K562 (cell line): ENCODE data around the gene BCKDK. TPM values are rescaled to one million over a fixed set of nuclear protein-coding genes. Genes with fewer than 3 reads are reported as not detected.

Experiments used
- ATAC-seq: fragments of 200-7000 bp; cut with Tn5 transposase; 3 replicates; pipeline ENCODE4 v1.9.1; 2020; ENCODE audit warnings: moderate library complexity
- BruUV-seq: library from RNA; stranded (reverse); fragments of 400-500 nt; replicated peaks from 2 replicates; lab custom pipeline; 2021; lab: Mats Ljungman, UMichigan
- CTCF ChIA-PET: fragments of 300-600 bp; formaldehyde crosslinking; extraction: SDS; loops from one replicate; lab custom pipeline; 2021; ENCODE audit warnings: low intra/inter-chr PET ratio; lab: Yijun Ruan, JAX
- POLR2A ChIA-PET: fragments of 300-600, 350-650 bp; sonication (Branson Sonifier 250); formaldehyde crosslinking; extraction: SDS; loops from one replicate; lab custom pipeline; 2021; ENCODE audit warnings: antibody characterized with exemption, inconsistent platforms; lab: Yijun Ruan, JAX
- DNase-seq, 4 experiments: peaks; one replicate each; pipeline versions ENCODE4 v3.0.0 to v3.0.0-alpha.2; 2011 to 2018; ENCODE audit warnings: low spot score in 3 of 4, mixed read lengths in 3 of 4; ENCODE audit errors: extremely low read depth in 1 of 4
- FAIRE-seq: peaks from 2 replicates; lab custom pipeline; 2011; peaks lifted over from hg19 to GRCh38; lab: Jason Lieb, UNC
- H2AFZ ChIP-seq: 2 replicates; pipeline ENCODE4 v1.6.0; 2011; ENCODE audit warnings: low read depth, low read length, control low read depth, inconsistent platforms
- H3K27ac ChIP-seq: fragments of 200-600 bp; 3 replicates; pipeline ENCODE4 v1.8.0; 2011; ENCODE audit warnings: low read depth, mild to moderate bottlenecking, control low read depth, inconsistent platforms, low read length, moderate library complexity, mixed read lengths; ENCODE audit errors: extremely low read depth
- H3K27me3 ChIP-seq, 2 experiments: fragments of 300-600 bp in 1 of 2; 2 replicates in 1 of 2; 3 replicates in 1 of 2; pipeline versions ENCODE4 v1.6.0 to v1.8.0; 2011; ENCODE audit warnings: inconsistent platforms in 2 of 2, low read length in 2 of 2, mild to moderate bottlenecking in 1 of 2, mixed read lengths in 1 of 2, moderate library complexity in 1 of 2; ENCODE audit not compliant: control insufficient read depth in 2 of 2, insufficient read depth in 2 of 2
- H3K36me3 ChIP-seq: fragments of 300-600 bp; 3 replicates; pipeline ENCODE4 v1.8.0; 2011; ENCODE audit warnings: mild to moderate bottlenecking, low read length, inconsistent platforms; ENCODE audit not compliant: control insufficient read depth, insufficient read depth
- H3K4me1 ChIP-seq, 2 experiments: fragments of 200-600 bp in 1 of 2; replicated peaks in 1 of 2; 2 replicates in 1 of 2; 3 replicates in 1 of 2; pipeline versions ENCODE4 v1.5.1 to v1.8.0; 2011; ENCODE audit warnings: inconsistent platforms in 2 of 2, low read length in 2 of 2, mild to moderate bottlenecking in 1 of 2, mixed read lengths in 1 of 2, moderate library complexity in 1 of 2; ENCODE audit not compliant: control insufficient read depth in 2 of 2, insufficient read depth in 2 of 2
- H3K4me2 ChIP-seq: 2 replicates; pipeline ENCODE4 v1.6.1; 2011; ENCODE audit warnings: low read length, control low read depth, inconsistent platforms, mixed read lengths; ENCODE audit not compliant: insufficient read depth
- H3K4me3 ChIP-seq: fragments of 200-600 bp; sonication (generic), shearing (Covaris generic); 2 replicates; pipeline ENCODE4 v1.5.1; 2016; ENCODE audit warnings: control low read depth, inconsistent platforms
- H3K79me2 ChIP-seq: fragments of 200-600 bp; 3 replicates; pipeline ENCODE4 v1.8.0; 2011; ENCODE audit warnings: low read length, inconsistent platforms; ENCODE audit not compliant: control insufficient read depth, insufficient read depth
- H3K9ac ChIP-seq, 2 experiments: 2 replicates each; pipeline versions ENCODE4 v1.6.0 to v1.6.1; 2011; ENCODE audit warnings: low read depth in 2 of 2, low read length in 2 of 2, control low read depth in 1 of 2, inconsistent platforms in 1 of 2, mild to moderate bottlenecking in 1 of 2, mixed read lengths in 1 of 2; ENCODE audit not compliant: insufficient read depth in 1 of 2
- H3K9me1 ChIP-seq: one replicate; pipeline ENCODE4 v1.6.0; 2011; ENCODE audit warnings: inconsistent platforms, mild to moderate bottlenecking, low read length, moderate library complexity; ENCODE audit not compliant: control insufficient read depth, insufficient read depth
- H3K9me3 ChIP-seq: replicated peaks from 2 replicates; pipeline ENCODE4 v1.5.1; 2011; ENCODE audit warnings: low read depth, low read length, inconsistent platforms; ENCODE audit not compliant: control insufficient read depth, insufficient read depth
- H4K20me1 ChIP-seq: replicated peaks from 2 replicates; pipeline ENCODE4 v1.6.1; 2011; ENCODE audit warnings: low read length, inconsistent platforms, mixed read lengths; ENCODE audit not compliant: control insufficient read depth, insufficient read depth
- BCL6 ChIP-seq: fragments of 250-450 bp; sonication (Bioruptor Pico); IDR thresholded peaks from 2 replicates; pipeline ENCODE4 v1.4.0; 2020
- FOXO4 ChIP-seq: fragments of 450-650 bp; formaldehyde crosslinking; IDR thresholded peaks from 2 replicates; pipeline ENCODE4 v1.4.0; 2020; ENCODE audit warnings: mild to moderate bottlenecking, moderate library complexity
- MXI1 ChIP-seq: IDR thresholded peaks from 2 replicates; pipeline ENCODE4 v1.6.1; 2011; ENCODE audit warnings: low read depth, mild to moderate bottlenecking, improper control_type of control experiment, low read length
- NONO ChIP-seq, 2 experiments: fragments of 200-400 bp in 1 of 2; fragments of 450-650 bp in 1 of 2; formaldehyde crosslinking in 1 of 2; IDR thresholded peaks; 2 replicates each; pipeline ENCODE4 v1.6.1; 2017; ENCODE audit warnings: low read depth in 2 of 2, mild to moderate bottlenecking in 2 of 2, moderate library complexity in 2 of 2, low read length in 1 of 2
- NR4A1 ChIP-seq, 2 experiments: fragments of 250-450 bp in 1 of 2; fragments of 450-650 bp in 1 of 2; sonication (Bioruptor Pico) in 1 of 2; IDR thresholded peaks; 2 replicates each; pipeline versions ENCODE4 v1.4.0 to v1.6.1; 2016 to 2020; ENCODE audit warnings: mild to moderate bottlenecking in 2 of 2, missing compliant biosample characterization in 1 of 2, missing genetic modification characterization in 1 of 2, moderate library complexity in 1 of 2
- POLR2G ChIP-seq: fragments of 200-400 bp; formaldehyde crosslinking; IDR thresholded peaks from 2 replicates; pipeline ENCODE4 v1.6.1; 2017; ENCODE audit warnings: low read depth, mild to moderate bottlenecking, antibody characterized with exemption, low read length, moderate library complexity
- RBFOX2 ChIP-seq: fragments of 200-400 bp; formaldehyde crosslinking; IDR thresholded peaks from 2 replicates; pipeline ENCODE4 v1.6.1; 2017; ENCODE audit warnings: low read depth, mild to moderate bottlenecking, low read length, moderate library complexity
- RBM22 ChIP-seq: fragments of 200-400 bp; formaldehyde crosslinking; IDR thresholded peaks from 2 replicates; pipeline ENCODE4 v1.6.1; 2018; ENCODE audit warnings: low read length, low read depth; ENCODE audit not compliant: poor library complexity, severe bottlenecking
- RCOR1 ChIP-seq, 2 experiments: IDR thresholded peaks; 2 replicates each; pipeline ENCODE4 v1.6.1; 2012; ENCODE audit warnings: low read depth in 2 of 2, low read length in 2 of 2, borderline replicate concordance in 1 of 2, improper control_type of control experiment in 1 of 2
- SRF ChIP-seq, 2 experiments: fragments of 250-450, 450-650 bp in 1 of 2; sonication (Bioruptor Pico) in 1 of 2; sonication (generic) in 1 of 2; formaldehyde crosslinking; IDR thresholded peaks; 2 replicates each; pipeline versions ENCODE4 v1.5.0 to v1.5.1; 2020 to 2022; ENCODE audit warnings: mild to moderate bottlenecking in 1 of 2, missing genetic modification reagents in 1 of 2
- ZNF354B ChIP-seq: fragments of 250-450 bp; sonication (Bioruptor Pico); IDR thresholded peaks from 2 replicates; pipeline ENCODE4 v1.4.0; 2020
- ZNF384 ChIP-seq: IDR thresholded peaks from 2 replicates; pipeline ENCODE4 v1.6.1; 2012; ENCODE audit warnings: low read depth, low read length, improper control_type of control experiment
- WGBS: fragments of 100-300 bp; shearing (Covaris generic); methylation state at CpG from one replicate; pipeline ENCODE4 v1.1.6; 2016; ENCODE audit warnings: low coverage, mixed read lengths; ENCODE audit not compliant: insufficient coverage; ENCODE audit errors: missing lambda C conversion rate; 5-methylcytosine and 5-hydroxymethylcytosine counted together
- in situ Hi-C: fragments of 300-500 bp; cut with MboI; formaldehyde crosslinking; loops from 4 replicates; pipeline ENCODE4 v1.15.0; 2018; ENCODE audit warnings: inconsistent platforms, mixed read lengths
- intact Hi-C: fragments of 100-400 bp; cut with micrococcal nuclease; formaldehyde crosslinking; loops from 2 replicates; pipeline ENCODE4 v1.14.2; 2022
- polyA plus RNA-seq, 8 experiments: library from polyadenylated mRNA; depleted of rRNA in 4 of 8; stranded (reverse) in 5 of 8; unstranded in 3 of 8; fragments of >200 nt; fragmentation: Nextera tagmentation in 2 of 8; fragmentation: Illumina TruSeq in 1 of 8; extraction: Ambion mirVana in 2 of 8; extraction: Trizol in 1 of 8; gene quantifications; 2 replicates each; pipeline versions ENCODE4 v1.2.1 to v1.2.3, GENCODE V29; 2011 to 2014; ENCODE audit warnings: inconsistent platforms in 1 of 8, missing spikeins in 1 of 8
- total RNA-seq, 7 experiments: library from RNA; depleted of rRNA in 6 of 7; stranded (reverse); fragments of >200 nt in 6 of 7; fragmentation: Illumina TruSeq in 2 of 7; extraction: Trizol in 2 of 7; gene quantifications; 2 replicates each; pipeline versions ENCODE4 v1.2.1 to v1.2.3, GENCODE V29; 2011 to 2021; ENCODE audit warnings: low replicate concordance in 1 of 7

Gene BCKDK
- total and polyA plus RNA-seq, 9 of the 15 experiments (the other 6 are each of a cell fraction or from before 2014, with no cell fraction given), result 0.58 to 34.8 (median 13.1) TPM

GRCh38 chr16:31084584-31085302 lies 23.4 kb upstream of the BCKDK start:
- 0 out of 2 replicates have a peak, but pooled peaks cover 5% of the 10 kb centered on the region for H4K20me1 ChIP-seq
- ChIA-PET CTCF (no interaction called here), POLR2A (interaction anchor here (0.6 to 3.4 kb wide), 10 partner anchors 10 to 134 kb away, joined by 3 to 32 read pairs (median 3); partner anchors contain the start of genes KAT8, VKORC1, ZNF646 and ZNF668)
- H3K36me3 ChIP-seq, result peaks cover 59% of the 10 kb centered on the region; the same call in 2 of the 3 replicates
- no peak for DNase-seq
- H3K4me2 ChIP-seq, result no peak overlapping the region
- peak overlapping the region in 1 of 2 experiments; percentile 33; a peak in 1 of 4 replicates for H3K9ac ChIP-seq
- no peak overlapping the region for H3K27ac ChIP-seq
- no TSS peak for BruUV-seq
- H3K79me2 ChIP-seq, result no peaks in the 10 kb centered on the region; the same call in 2 of the 3 replicates
- in situ Hi-C loops (no loop called here), intact Hi-C loops (no loop called here)
- 92% methylated on average over 15 of the region's 16 CpGs for WGBS
- FAIRE-seq, result no peak
- no peaks in the 10 kb centered on the region for H3K9me1 ChIP-seq
- H2AFZ ChIP-seq, result no peak overlapping the region
- H3K27me3 ChIP-seq, result no peaks in the 10 kb centered on the region
- H3K4me3 ChIP-seq, result no peak overlapping the region
- TF ChIP-seq FOXO4 (CRISPR knock-in tag), result no peak
- no peak for TF ChIP-seq ZNF354B (CRISPR knock-in tag)
- TF ChIP-seq RCOR1 (IDR thresholded peaks at IDR 0.05; ENCODE audit: borderline replicate concordance in 1 of 2, low read depth in 2 of 2, low read length in 2 of 2), result no peak
- no peak for TF ChIP-seq SRF (CRISPR knock-in tag; IDR thresholded peaks at IDR 0.05)
- TF ChIP-seq RBM22, result peak; percentile 44
- TF ChIP-seq POLR2G, result peak; percentile 68
- peak; percentile 61 for TF ChIP-seq RBFOX2
- TF ChIP-seq NONO (IDR thresholded peaks at IDR 0.05; ENCODE audit: low read depth in 2 of 2, low read length in 1 of 2), result no peak
- TF ChIP-seq ZNF384, result no peak
- no peak for TF ChIP-seq NR4A1 (CRISPR knock-in tag; IDR thresholded peaks at IDR 0.05)
- TF ChIP-seq NR4A1 (tag; IDR thresholded peaks at IDR 0.05), result no peak
- no peak for TF ChIP-seq MXI1
- no peak for TF ChIP-seq BCL6 (CRISPR knock-in tag)
- TF ChIP-seq, all 486 proteins: peak for 3
- Histone ChIP-seq H3K4me1 (peaks cover 0 to 74% of the 10 kb centered on the region in 2 experiments; a peak in 3 of 5 replicates), H3K9me3 (no peaks in the 10 kb centered on the region)
- no peak for ATAC-seq
